ENCODE measurements around the gene INSC.
"Not testable (repeated sequence)": the region's sequence is repeated elsewhere in the genome, so short reads cannot be mapped to it uniquely, and the experiment has no call there.

Gene INSC

DNA sequence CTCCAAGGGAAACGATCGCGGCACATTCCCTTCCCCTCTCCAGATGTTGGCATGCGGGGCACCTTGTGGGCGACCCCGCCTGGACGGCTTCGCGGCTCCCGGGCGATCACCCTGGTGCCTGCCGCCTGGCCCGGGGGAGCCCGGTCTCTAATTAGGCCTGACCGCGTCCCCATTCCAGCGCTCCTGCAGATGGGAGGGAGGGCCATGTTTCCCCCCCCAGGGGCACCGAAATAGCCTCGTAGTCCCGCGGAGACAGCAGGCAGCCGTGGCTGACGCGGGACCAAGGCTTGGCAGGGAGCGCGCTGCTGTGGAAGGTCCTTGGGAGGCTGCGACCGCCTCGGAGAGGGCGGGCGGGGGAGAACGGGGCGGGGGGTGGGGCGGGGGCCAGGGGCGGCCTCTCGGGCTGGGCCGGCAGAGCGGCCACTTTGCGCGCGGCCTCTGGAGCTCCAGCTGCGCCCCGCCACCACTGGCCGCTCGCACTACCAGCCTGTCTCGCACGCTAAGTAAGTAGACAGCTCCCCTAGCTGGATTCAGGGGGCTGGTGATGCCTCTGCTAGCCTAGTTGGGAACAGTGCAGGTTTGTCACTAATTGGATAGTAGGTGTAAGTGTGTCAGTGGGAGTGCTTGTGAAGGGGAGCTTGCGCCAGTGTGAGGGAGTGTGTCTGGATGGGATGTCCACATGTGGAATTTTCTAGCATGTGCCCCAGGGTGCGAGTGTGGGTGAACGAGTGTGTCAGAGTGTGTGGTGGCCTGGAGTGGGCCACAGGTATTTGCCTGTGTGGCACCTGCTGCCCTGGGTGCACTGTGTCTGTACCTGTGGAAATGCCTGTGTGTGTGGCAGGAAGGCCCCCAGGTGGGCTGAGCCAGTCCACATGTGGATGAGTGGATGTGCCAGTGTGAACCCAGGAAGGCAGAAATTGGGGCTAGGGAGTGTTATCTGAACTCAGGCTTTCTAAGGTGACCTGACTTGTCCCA lies at the start of gene INSC:
Gene INSC (plus strand): TSS at position 423 of the 975 bp plus-strand sequence. CDS start 34,252 bp downstream, outside the sequence.
- DNase-seq (ENCODE audit: low read depth): peak; percentile 46
- H3K4me3 ChIP-seq (ENCODE audit: control insufficient read depth, low read depth, low read length): peak within 1 kb of the TSS; percentile 53

GRCh38 chr11:15069751-15070150 lies 45.0 kb upstream of the INSC start:
- H3K4me3 ChIP-seq (ENCODE audit: control insufficient read depth, low read depth, low read length); DNase-seq (ENCODE audit: low read depth): not testable (repeated sequence)

More for the DNA sequence above, at the start of gene INSC:
- peak; percentile 11 for TF ChIP-seq CTCF (conservative IDR thresholded peaks at IDR 0.05; ENCODE audit: control insufficient read depth, insufficient read depth, low read depth, low read length)

- H3K4me3 ChIP-seq (ENCODE audit: control insufficient read depth, low read depth, low read length): no peak overlapping the region
- TF ChIP-seq CTCF (conservative IDR thresholded peaks at IDR 0.05; ENCODE audit: control insufficient read depth, insufficient read depth, low read depth, low read length): no peak
- no peak for DNase-seq (ENCODE audit: low read depth)
Observed at GRCh38 chr11:15071556-15072255, 43.0 kb upstream of the INSC start.

DNA sequence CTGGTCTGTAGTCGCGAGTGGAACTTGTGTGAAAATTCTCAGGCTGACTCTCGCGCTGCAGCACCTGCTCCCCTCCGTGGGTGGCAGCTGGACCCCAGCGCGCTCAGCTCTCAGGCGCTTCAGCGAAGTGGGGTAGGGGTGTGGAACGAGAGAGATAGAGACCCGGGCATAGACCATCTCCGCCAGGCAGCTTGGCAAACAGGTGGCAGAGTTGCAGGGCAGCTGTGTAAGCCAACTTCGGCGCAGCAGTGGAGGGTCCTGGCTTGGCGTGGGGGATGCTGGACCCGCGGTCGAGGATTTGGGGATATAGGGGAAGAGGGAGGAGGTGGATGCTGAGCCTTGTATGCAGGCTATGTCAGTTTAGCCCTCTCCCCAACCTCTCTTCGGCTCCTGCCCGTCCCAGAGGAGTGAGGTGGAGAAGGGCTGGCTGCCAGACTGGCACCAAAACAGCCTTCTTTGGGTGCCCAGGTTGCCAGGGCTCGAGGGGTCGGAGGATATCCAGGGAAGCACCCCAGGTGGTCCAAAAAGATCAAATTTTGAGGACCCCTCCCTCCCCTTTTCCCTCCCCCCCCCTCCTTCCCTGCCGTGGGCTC lies 42.1 kb upstream of the INSC start:
- TF ChIP-seq CTCF (conservative IDR thresholded peaks at IDR 0.05; ENCODE audit: control insufficient read depth, insufficient read depth, low read depth, low read length): no peak
- no peak for DNase-seq (ENCODE audit: low read depth)
- no peak overlapping the region for H3K4me3 ChIP-seq (ENCODE audit: control insufficient read depth, low read depth, low read length)

- no peak for TF ChIP-seq CTCF (conservative IDR thresholded peaks at IDR 0.05; ENCODE audit: control insufficient read depth, insufficient read depth, low read depth, low read length)
- peak within 1 kb of the TSS; percentile 33 for H3K4me3 ChIP-seq (ENCODE audit: control insufficient read depth, low read depth, low read length)
Observed at GRCh38 chr11:15073361-15074205, 41.1 kb upstream of the INSC start, which contains the start of gene CALCB. Gene CALCB, plus strand, starts transcription at chr11:15073593. Its CDS starts 1,126 bp downstream, at chr11:15074719.

DNA sequence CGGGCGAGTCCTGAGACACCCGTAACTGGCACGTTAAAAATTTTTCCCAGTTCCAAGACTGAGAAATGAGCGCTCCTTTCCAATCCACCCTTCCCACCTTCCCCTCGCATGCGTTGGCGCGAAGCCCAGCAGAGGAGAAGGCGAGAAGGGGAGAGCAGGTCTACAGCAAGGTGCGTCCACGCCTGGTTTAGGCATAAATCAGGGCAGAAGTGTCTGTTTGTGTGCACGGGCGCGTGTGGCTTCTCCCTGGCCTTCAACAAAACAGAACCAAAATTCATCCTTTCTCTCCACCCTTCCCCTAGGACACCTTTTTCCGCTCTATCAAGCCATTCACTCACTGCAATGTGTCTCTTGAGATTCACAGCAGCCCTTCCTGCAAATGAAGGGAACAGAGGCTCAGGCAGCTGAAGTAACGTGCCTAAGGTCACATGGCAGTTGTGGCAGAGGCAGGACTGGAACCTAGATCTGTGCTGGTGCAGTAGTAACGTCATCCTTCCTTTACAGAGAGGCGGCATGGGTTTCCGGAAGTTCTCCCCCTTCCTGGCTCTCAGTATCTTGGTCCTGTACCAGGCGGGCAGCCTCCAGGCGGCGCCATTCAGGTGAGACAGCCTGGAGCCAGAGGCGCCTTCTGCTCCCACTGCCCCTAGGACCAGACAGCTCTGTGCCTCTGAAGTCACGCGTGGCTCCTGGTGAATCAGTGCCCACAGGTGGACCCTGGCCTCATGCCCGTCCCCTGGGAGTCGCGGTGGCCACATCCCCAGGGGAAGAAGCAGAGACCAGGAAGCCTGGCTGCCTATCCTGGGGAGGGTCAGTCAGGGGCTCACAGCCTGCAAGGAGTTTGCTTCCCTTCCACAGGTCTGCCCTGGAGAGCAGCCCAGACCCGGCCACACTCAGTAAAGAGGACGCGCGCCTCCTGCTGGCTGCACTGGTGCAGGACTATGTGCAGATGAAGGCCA lies 40.2 kb upstream of the INSC start:
- peak; percentile 74 for TF ChIP-seq CTCF (conservative IDR thresholded peaks at IDR 0.05; ENCODE audit: control insufficient read depth, insufficient read depth, low read depth, low read length)
- H3K4me3 ChIP-seq (ENCODE audit: control insufficient read depth, low read depth, low read length): peak overlapping the region; percentile 33
- DNase-seq (ENCODE audit: low read depth): peak; percentile 64

More at GRCh38 chr11:15073361-15074205, 41.1 kb upstream of the INSC start, which contains the start of gene CALCB:
- peak; percentile 32 for DNase-seq (ENCODE audit: low read depth)

All from fibroblast of mammary gland (primary cell).